ENCODE data around the gene ARHGAP8.

DNA sequence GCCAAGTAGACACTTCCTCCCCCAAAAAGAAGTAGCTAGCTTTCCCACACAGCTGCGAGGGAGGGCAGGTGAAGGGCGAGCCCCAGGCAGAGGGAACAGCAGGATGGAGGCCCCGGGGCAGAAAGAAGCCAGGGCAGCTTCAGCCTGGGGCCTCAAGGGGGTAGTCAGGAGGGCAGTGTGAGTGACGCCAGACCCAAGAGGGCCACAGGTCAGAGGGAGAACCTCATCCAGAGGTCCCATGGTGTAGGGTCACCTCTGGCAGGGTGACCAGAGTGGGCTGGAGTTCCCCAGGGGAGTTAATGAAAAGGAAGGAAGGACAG is 41.2 kb upstream of the ARHGAP8 start:
- TF ChIP-seq, protein P1, sequence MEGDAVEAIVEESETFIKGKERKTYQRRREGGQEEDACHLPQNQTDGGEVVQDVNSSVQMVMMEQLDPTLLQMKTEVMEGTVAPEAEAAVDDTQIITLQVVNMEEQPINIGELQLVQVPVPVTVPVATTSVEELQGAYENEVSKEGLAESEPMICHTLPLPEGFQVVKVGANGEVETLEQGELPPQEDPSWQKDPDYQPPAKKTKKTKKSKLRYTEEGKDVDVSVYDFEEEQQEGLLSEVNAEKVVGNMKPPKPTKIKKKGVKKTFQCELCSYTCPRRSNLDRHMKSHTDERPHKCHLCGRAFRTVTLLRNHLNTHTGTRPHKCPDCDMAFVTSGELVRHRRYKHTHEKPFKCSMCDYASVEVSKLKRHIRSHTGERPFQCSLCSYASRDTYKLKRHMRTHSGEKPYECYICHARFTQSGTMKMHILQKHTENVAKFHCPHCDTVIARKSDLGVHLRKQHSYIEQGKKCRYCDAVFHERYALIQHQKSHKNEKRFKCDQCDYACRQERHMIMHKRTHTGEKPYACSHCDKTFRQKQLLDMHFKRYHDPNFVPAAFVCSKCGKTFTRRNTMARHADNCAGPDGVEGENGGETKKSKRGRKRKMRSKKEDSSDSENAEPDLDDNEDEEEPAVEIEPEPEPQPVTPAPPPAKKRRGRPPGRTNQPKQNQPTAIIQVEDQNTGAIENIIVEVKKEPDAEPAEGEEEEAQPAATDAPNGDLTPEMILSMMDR (IDR thresholded peaks at IDR 0.05; ENCODE audit: poor library complexity), result no peak
- no peak for TF ChIP-seq EZH2 (IDR thresholded peaks at IDR 0.05; ENCODE audit: borderline replicate concordance)

All from hepatocyte (in vitro differentiated cells).